Measurements from ENCODE around the gene TMEM198. TPM values are rescaled to one million over a fixed set of nuclear protein-coding genes. Genes with fewer than 3 reads are reported as not detected.

The TMEM198 gene
- total and polyA plus RNA-seq, 9 of the 15 experiments (the other 6 are each of a cell fraction or from before 2014, with no cell fraction given), result 0.03 to 3.8 (median 1.0) TPM

GRCh38 chr2:219523031-219523671 is 20.7 kb upstream of the TMEM198 start:
- in situ Hi-C loops (cut with MboI) (loop anchor here (10.0 kb wide), 1 partner anchor 48 kb away; no protein-coding TSS in a partner anchor), intact Hi-C loops (cut with micrococcal nuclease) (no loop called here)
- peak overlapping the region; percentile 70 to 86 for H3K9ac ChIP-seq (ENCODE audit: insufficient read depth in 1 of 2, low read depth in 2 of 2, low read length in 2 of 2)
- FAIRE-seq (no peak), DNase-seq (ENCODE audit: extremely low read depth in 1 of 4, low spot score in 3 of 4) (peak in 1 of 4 experiments; percentile 54), ATAC-seq (no peak)
- H4K20me1 ChIP-seq (replicated peaks; ENCODE audit: control insufficient read depth, insufficient read depth, low read length), result no peaks in the 10 kb centered on the region
- H3K4me2 ChIP-seq (ENCODE audit: insufficient read depth, low read length), result peak overlapping the region; percentile 69
- H3K27ac ChIP-seq (ENCODE audit: extremely low read depth, low read depth, low read length), result peak overlapping the region; percentile 89
- no TSS peak for BruUV-seq (replicated peaks)
- peak overlapping the region; percentile 64 for H2AFZ ChIP-seq (ENCODE audit: low read depth, low read length)
- peaks cover under 1% of the 10 kb centered on the region for H3K9me1 ChIP-seq (ENCODE audit: control insufficient read depth, insufficient read depth, low read length)
- no peaks in the 10 kb centered on the region for H3K27me3 ChIP-seq (ENCODE audit: control insufficient read depth in 2 of 2, insufficient read depth in 2 of 2, low read length in 2 of 2)
- H3K4me1 ChIP-seq (replicated peaks in 1 of 2; ENCODE audit: control insufficient read depth in 2 of 2, insufficient read depth in 2 of 2, low read length in 2 of 2), result peaks cover 81 to 93% of the 10 kb centered on the region in 2 experiments
- ChIA-PET POLR2A (interaction anchor here (0.5 to 0.9 kb wide), 3 partner anchors 9 to 118 kb away, joined by 3 to 4 read pairs (median 3); no protein-coding TSS in a partner anchor), CTCF (ENCODE audit: low intra/inter-chr PET ratio) (interaction anchor here (0.6 kb wide), 1 partner anchor 28 kb away, joined by 7 read pairs; a partner anchor contains a TSS)
- peaks cover 37% of the 10 kb centered on the region; the same call in 2 of the 3 replicates for H3K36me3 ChIP-seq (ENCODE audit: control insufficient read depth, insufficient read depth, low read length)
- 21% methylated on average over 9 of the region's 24 CpGs for WGBS (ENCODE audit: insufficient coverage, low coverage, missing lambda C conversion rate)
- no peaks in the 10 kb centered on the region for H3K9me3 ChIP-seq (replicated peaks; ENCODE audit: control insufficient read depth, insufficient read depth, low read depth, low read length)
- H3K4me3 ChIP-seq, result peak overlapping the region; percentile 22; the same call in 1 of the 2 replicates
- H3K79me2 ChIP-seq (ENCODE audit: control insufficient read depth, insufficient read depth, low read length), result peaks cover 80% of the 10 kb centered on the region
- TF ChIP-seq ELF2 (CRISPR knock-in tag; IDR thresholded peaks at IDR 0.05) (no peak), NFRKB (IDR thresholded peaks at IDR 0.05; ENCODE audit: low read depth) (0 out of 2 replicates have a peak, but pooled peaks have one; percentile 33), ZNF263 (CRISPR knock-in tag; IDR thresholded peaks at IDR 0.05; ENCODE audit: borderline replicate concordance) (no peak), STAT5A (IDR thresholded peaks at IDR 0.05; ENCODE audit: borderline replicate concordance, low read length) (no peak), JUND (IDR thresholded peaks at IDR 0.05; ENCODE audit: borderline replicate concordance, low read depth, low read length) (no peak), JUND (tag; IDR thresholded peaks at IDR 0.05; ENCODE audit: borderline replicate concordance, low read depth, low read length) (no peak), KDM4B (IDR thresholded peaks at IDR 0.05; ENCODE audit: borderline replicate concordance in 2 of 2, low read depth in 1 of 2) (no peak), ZBTB7A (IDR thresholded peaks at IDR 0.05; ENCODE audit: borderline replicate concordance, control insufficient read depth, low read depth, low read length) (peak; percentile 18; the same call in 1 of the 2 replicates), KLF16 (IDR thresholded peaks at IDR 0.05) (no peak), ZNF740 (CRISPR knock-in tag; IDR thresholded peaks at IDR 0.05) (0 out of 2 replicates have a peak, but pooled peaks have one; percentile 26), ZNF740 (tag; IDR thresholded peaks at IDR 0.05) (no peak), HDGF (IDR thresholded peaks at IDR 0.05) (no peak), CBX5 (IDR thresholded peaks at IDR 0.05; ENCODE audit: borderline replicate concordance, low read depth) (no peak), TGIF2 (CRISPR knock-in tag; IDR thresholded peaks at IDR 0.05) (no peak), RBM22 (IDR thresholded peaks at IDR 0.05; ENCODE audit: low read depth, low read length, poor library complexity, severe bottlenecking) (no peak), ZNF589 (CRISPR knock-in tag; IDR thresholded peaks at IDR 0.05; ENCODE audit: low read depth) (0 out of 2 replicates have a peak, but pooled peaks have one; percentile 27), PHF21A (IDR thresholded peaks at IDR 0.05; ENCODE audit: borderline replicate concordance, low read depth) (no peak), SMARCA5 (IDR thresholded peaks at IDR 0.05) (no peak), ZNF707 (CRISPR knock-in tag; conservative IDR thresholded peaks at IDR 0.05) (no peak), NR2F6 (CRISPR knock-in tag; IDR thresholded peaks at IDR 0.05) (no peak)
- TF ChIP-seq, protein P1, sequence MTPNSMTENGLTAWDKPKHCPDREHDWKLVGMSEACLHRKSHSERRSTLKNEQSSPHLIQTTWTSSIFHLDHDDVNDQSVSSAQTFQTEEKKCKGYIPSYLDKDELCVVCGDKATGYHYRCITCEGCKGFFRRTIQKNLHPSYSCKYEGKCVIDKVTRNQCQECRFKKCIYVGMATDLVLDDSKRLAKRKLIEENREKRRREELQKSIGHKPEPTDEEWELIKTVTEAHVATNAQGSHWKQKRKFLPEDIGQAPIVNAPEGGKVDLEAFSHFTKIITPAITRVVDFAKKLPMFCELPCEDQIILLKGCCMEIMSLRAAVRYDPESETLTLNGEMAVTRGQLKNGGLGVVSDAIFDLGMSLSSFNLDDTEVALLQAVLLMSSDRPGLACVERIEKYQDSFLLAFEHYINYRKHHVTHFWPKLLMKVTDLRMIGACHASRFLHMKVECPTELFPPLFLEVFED (CRISPR knock-in tag; conservative IDR thresholded peaks at IDR 0.05), result no peak

Data from K562 (cell line).